Ovary (tissue), 9 donors: ENCODE data around the gene ANKS1B. TPM values are rescaled to one million over a fixed set of nuclear protein-coding genes. Genes with fewer than 3 reads are reported as not detected.
"Not testable (repeated sequence)": the region's sequence is repeated elsewhere in the genome, so short reads cannot be mapped to it uniquely, and the experiment has no call there.

Source experiments
- DNase-seq, 5 donors: peaks; one replicate each; pipeline ENCODE4 v3.0.0-alpha.2; 2019 to 2020
- H3K27ac ChIP-seq, 2 donors: fragments of 200-600 bp; one replicate each; pipeline versions ENCODE4 v1.5.1 to v1.8.0; 2019 to 2022
- H3K27me3 ChIP-seq: fragments of 200-600 bp; one replicate; pipeline ENCODE4 v1.8.0; 2022
- H3K36me3 ChIP-seq: fragments of 200-600 bp; sonication (generic); one replicate; pipeline ENCODE4 v1.5.1; 2019
- H3K4me1 ChIP-seq: one replicate; pipeline ENCODE4 v1.8.1; 2013; ENCODE audit warnings: mild to moderate bottlenecking, moderate library complexity; ENCODE audit not compliant: insufficient read depth
- H3K4me3 ChIP-seq: fragments of 200-600 bp; sonication (generic); one replicate; pipeline ENCODE4 v1.5.1; 2017
- H3K9me3 ChIP-seq, 2 donors: fragments of 200-600 bp in 1 of 2; sonication (generic) in 1 of 2; one replicate each; pipeline versions ENCODE4 v1.5.1 to v1.8.1; 2013 to 2019; ENCODE audit warnings: mild to moderate bottlenecking in 1 of 2, moderate library complexity in 1 of 2
- EP300 ChIP-seq: sonication (generic); formaldehyde crosslinking; IDR thresholded peaks from one replicate; pipeline ENCODE4 v1.6.1; 2017; ENCODE audit warnings: antibody characterized with exemption
- POLR2A ChIP-seq: fragments of 450-650 bp; IDR thresholded peaks from one replicate; pipeline ENCODE4 v1.6.1; 2017; ENCODE audit warnings: antibody characterized with exemption, mild to moderate bottlenecking, moderate library complexity
- WGBS, 3 donors: extraction: QIAGEN DNeasy Blood & Tissue Kit in 1 of 3; methylation state at CpG; one replicate each; pipeline versions ENCODE4 v1.1.5 to v1.1.7; 2013 to 2017; 5-methylcytosine and 5-hydroxymethylcytosine counted together
- intact Hi-C, 4 donors: fragments of 100-400 bp; cut with DNase I; formaldehyde crosslinking; loops; one replicate each; pipeline versions ENCODE4 v1.11.0 to v1.15.1; 2022 to 2023
- polyA plus RNA-seq, 2 donors: library from polyadenylated mRNA; stranded (reverse); fragments of 200-250 nt in 1 of 2; fragments of 350-450 nt in 1 of 2; fragmentation: Illumina TruSeq in 1 of 2; extraction: RNeasy Lipid Tissue Mini Kit (QIAGEN cat#74804) in 1 of 2; gene quantifications; one replicate each; pipeline ENCODE4 v1.2.3, GENCODE V29; 2013 to 2014
- total RNA-seq, 7 donors: library from RNA; depleted of rRNA in 2 of 7; stranded (reverse); fragments of >200 nt in 2 of 7; fragmentation: NEBNext Ultra II Directional in 3 of 7; extraction: Animal tissue kit (Norgen Biotek cat#: 25700) in 3 of 7; gene quantifications; one replicate each; pipeline versions ENCODE4 v1.1.0 to v1.2.4, GENCODE V29; 2016 to 2023
- TF ChIP-seq, protein P1 (sequence below), 3 donors: fragments of 450-650 bp in 2 of 3; fragments of 200-600 bp in 1 of 3; IDR thresholded peaks; one replicate each; pipeline versions ENCODE4 v1.5.1 to v1.8.0; 2016 to 2022; ENCODE audit warnings: antibody characterized with exemption in 3 of 3, mild to moderate bottlenecking in 1 of 3
- donor health status: DM: no; HTN: no; CAD: no; lungs with moderate emphysema.
- donor health status: DM: no; HTN: no; CAD: no.
- donor health status: Bipolar disorder and iron deficiency.
- donor health status: DM: yes; HTN: yes; CAD: no.
- donor health status: DM: no; HTN: no; CAD: no.
- donor health status: DM: yes; HTN: yes; CAD: no.

ANKS1B gene
- total and polyA plus RNA-seq, 9 donors, result 0.80 to 34.9 (median 7.7) TPM

DNA sequence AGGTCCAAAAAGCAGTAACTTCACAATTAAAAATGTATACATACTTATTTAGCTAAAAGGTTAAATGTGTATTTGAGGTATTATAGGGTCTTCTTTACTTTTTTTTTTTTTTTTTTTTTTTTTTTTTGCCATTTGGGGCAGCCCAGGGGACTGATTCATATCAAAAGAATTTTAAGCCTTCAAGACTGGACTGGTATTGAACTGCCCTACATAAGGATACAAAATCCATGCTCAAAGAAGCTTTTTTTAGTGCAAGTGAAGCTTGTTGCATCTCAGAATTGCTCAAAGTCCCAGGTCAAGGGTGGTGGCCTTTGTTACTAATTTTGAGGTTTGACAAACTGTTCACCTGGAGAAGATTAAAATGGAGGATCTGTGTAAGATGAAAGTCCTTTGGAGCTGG, 1215.7 kb downstream of the ANKS1B start:
- Histone ChIP-seq H3K36me3 (no peaks in the 10 kb centered on the region), H3K9me3 (no peaks in the 10 kb centered on the region), H3K4me3 (no peak overlapping the region), H3K27me3 (no peaks in the 10 kb centered on the region), H3K27ac (no peak overlapping the region), H3K4me1 (no peaks in the 10 kb centered on the region)
- TF ChIP-seq EP300, result no peak
- TF ChIP-seq, protein P1, sequence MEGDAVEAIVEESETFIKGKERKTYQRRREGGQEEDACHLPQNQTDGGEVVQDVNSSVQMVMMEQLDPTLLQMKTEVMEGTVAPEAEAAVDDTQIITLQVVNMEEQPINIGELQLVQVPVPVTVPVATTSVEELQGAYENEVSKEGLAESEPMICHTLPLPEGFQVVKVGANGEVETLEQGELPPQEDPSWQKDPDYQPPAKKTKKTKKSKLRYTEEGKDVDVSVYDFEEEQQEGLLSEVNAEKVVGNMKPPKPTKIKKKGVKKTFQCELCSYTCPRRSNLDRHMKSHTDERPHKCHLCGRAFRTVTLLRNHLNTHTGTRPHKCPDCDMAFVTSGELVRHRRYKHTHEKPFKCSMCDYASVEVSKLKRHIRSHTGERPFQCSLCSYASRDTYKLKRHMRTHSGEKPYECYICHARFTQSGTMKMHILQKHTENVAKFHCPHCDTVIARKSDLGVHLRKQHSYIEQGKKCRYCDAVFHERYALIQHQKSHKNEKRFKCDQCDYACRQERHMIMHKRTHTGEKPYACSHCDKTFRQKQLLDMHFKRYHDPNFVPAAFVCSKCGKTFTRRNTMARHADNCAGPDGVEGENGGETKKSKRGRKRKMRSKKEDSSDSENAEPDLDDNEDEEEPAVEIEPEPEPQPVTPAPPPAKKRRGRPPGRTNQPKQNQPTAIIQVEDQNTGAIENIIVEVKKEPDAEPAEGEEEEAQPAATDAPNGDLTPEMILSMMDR (IDR thresholded peaks at IDR 0.05), result no peak
- TF ChIP-seq POLR2A, result no peak
- no peak for DNase-seq
- intact Hi-C loops, result no loop called here

DNA sequence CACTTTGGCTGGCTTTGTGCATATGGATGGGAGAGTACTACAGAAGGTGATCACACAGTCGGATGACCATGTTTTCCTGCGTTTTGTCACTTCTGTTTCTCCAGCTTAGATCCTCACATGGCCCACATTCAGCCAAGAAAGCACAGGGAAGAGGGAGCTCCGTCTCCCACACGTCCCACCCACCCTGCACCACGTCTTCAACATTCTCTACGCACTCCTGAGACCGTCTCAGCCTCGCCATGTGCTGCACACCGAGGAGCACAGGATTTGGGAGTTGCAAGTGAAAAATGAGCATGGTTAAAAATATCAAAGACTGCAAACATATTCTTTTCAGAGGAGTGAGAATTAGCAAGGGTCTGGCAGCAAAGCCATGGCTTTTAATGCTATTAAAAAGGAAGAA, 1217.5 kb downstream of the ANKS1B start:
- intact Hi-C loops, result no loop called here
- no peak for TF ChIP-seq EP300
- Histone ChIP-seq H3K4me1 (no peaks in the 10 kb centered on the region), H3K4me3 (no peak overlapping the region), H3K27me3 (no peaks in the 10 kb centered on the region), H3K9me3 (no peaks in the 10 kb centered on the region), H3K36me3 (no peaks in the 10 kb centered on the region), H3K27ac (no peak overlapping the region)
- no peak for DNase-seq
- 85 to 87% (median 85%) methylated on average over 9 of the region's 9 CpGs for WGBS, 3 donors

- TF ChIP-seq POLR2A (no peak), EP300 (no peak)
- TF ChIP-seq, protein P1 (IDR thresholded peaks at IDR 0.05), result no peak
- no peak for DNase-seq
- no peaks in the 10 kb centered on the region for H3K36me3 ChIP-seq
- WGBS, 3 donors, result 87 to 92% (median 90%) methylated on average over 4 of the region's 4 CpGs
- no peak overlapping the region for H3K27ac ChIP-seq
- no peak overlapping the region for H3K4me3 ChIP-seq
- no peaks in the 10 kb centered on the region for H3K4me1 ChIP-seq
- intact Hi-C loops, result no loop called here
- no peaks in the 10 kb centered on the region for H3K27me3 ChIP-seq
- H3K9me3 ChIP-seq, result no peaks in the 10 kb centered on the region
Observed at GRCh38 chr12:98763656-98764055, 1221.1 kb downstream of the ANKS1B start.

GRCh38 chr12:98758331-98758730, 1226.4 kb downstream of the ANKS1B start:
- DNase-seq, result peak in 2 of 5 donors; percentile 44 to 64
- Histone ChIP-seq H3K9me3 (no peaks in the 10 kb centered on the region), H3K4me3 (no peak overlapping the region), H3K36me3 (no peaks in the 10 kb centered on the region), H3K27ac (no peak overlapping the region), H3K4me1 (no peaks in the 10 kb centered on the region), H3K27me3 (no peaks in the 10 kb centered on the region)
- TF ChIP-seq EP300 (no peak), POLR2A (no peak)
- TF ChIP-seq, protein P1 (IDR thresholded peaks at IDR 0.05), result no peak
- 40 to 59% (median 52%) methylated on average over 3 of the region's 3 CpGs for WGBS, 3 donors
- intact Hi-C loops, result no loop called here

DNA sequence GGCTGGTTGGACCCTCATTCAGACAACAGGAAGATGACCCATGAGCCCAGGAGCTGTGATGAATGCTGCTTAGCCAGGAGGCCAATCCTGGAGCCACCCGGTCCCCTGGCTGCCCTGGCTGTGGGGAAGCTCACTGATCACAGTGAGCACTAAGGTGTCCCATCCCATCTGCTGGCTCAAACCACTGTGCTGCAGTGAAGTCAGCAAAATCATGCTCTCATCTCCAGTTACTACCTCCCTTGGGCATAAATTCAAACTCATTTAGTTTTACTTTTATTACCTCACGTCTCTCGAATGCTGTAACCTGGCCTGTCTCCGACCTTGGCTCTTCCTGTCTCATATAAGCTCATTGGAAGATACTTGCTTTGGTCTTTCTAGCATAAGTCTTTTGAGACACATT, 1227.3 kb downstream of the ANKS1B start:
- no peak overlapping the region for H3K27ac ChIP-seq

GRCh38 chr12:98755855-98756254, 1228.9 kb downstream of the ANKS1B start:
- DNase-seq, H3K4me1 ChIP-seq, H3K27me3 ChIP-seq, H3K36me3 ChIP-seq, H3K4me3 ChIP-seq, H3K27ac ChIP-seq, H3K9me3 ChIP-seq, intact Hi-C loops: not testable (repeated sequence)
- 92 to 94% (median 93%) methylated on average over 5 of the region's 5 CpGs for WGBS, 3 donors

More for the DNA sequence above, 1227.3 kb downstream of the ANKS1B start:
- Histone ChIP-seq H3K4me1 (no peaks in the 10 kb centered on the region), H3K27me3 (no peaks in the 10 kb centered on the region), H3K36me3 (no peaks in the 10 kb centered on the region), H3K9me3 (no peaks in the 10 kb centered on the region), H3K4me3 (no peak overlapping the region)
- 39 to 49% (median 48%) methylated on average over 4 of the region's 4 CpGs for WGBS, 3 donors
- TF ChIP-seq EP300 (no peak), POLR2A (no peak)
- TF ChIP-seq, protein P1 (IDR thresholded peaks at IDR 0.05), result no peak
- no peak for DNase-seq
- intact Hi-C loops, result no loop called here
